IPS-NIHi11 (cell line): ENCODE measurements around the gene PRR4.

ENCODE experiments used
- DNase-seq: peaks from one replicate; pipeline ENCODE4 v3.0.0; 2012; ENCODE audit warnings: mixed read lengths, low spot score

The PRR4 gene

DNA sequence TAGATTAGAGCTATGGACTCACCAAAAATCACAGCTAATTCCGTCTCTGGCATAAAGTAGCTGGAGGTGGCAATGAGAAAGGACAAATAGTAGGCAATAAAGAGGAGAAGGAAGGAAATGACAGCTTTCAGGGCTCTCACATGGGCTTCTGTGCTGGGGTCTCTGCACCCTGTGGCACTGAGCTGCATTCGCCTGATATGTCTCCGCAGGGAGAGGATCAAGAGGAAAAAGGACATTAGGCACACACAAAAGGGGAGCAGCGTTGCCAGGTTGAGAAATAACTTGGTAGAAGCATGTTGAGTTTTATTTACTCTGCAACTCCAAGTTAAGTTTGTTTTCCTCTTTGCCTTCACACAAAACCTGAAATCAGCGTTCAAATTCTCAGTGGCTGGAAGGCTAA, 47.5 kb downstream of the PRR4 start:
- DNase-seq, result no peak
